Activated CD8-positive, alpha-beta memory T cell treated with anti-CD3 and anti-CD28 coated beads for 48 hours (primary cell): ENCODE measurements around the gene RCVRN.

ENCODE experiments used
- DNase-seq, 3 experiments: peaks; one replicate each; pipeline ENCODE4 v3.0.0-alpha.2; 2020; ENCODE audit warnings: low read depth in 2 of 3, low spot score in 2 of 3

RCVRN gene

DNA sequence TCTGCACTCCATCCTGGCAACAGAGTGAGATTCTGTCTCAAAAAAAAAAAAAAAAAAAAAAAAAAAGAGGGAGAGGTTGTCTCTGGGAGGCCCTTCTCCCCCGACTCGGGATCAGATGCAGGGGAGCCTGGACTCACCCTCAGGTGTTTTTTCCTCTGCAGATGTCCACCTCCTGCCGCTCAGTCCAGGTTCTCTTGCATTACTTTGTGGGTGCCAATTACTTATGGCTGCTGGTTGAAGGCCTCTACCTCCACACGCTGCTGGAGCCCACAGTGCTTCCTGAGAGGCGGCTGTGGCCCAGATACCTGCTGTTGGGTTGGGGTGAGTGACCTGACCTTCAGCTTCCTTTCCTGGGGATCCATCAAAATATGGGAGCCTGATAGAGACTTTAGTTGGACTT, 45.3 kb downstream of the RCVRN start:
- DNase-seq: no peak

DNA sequence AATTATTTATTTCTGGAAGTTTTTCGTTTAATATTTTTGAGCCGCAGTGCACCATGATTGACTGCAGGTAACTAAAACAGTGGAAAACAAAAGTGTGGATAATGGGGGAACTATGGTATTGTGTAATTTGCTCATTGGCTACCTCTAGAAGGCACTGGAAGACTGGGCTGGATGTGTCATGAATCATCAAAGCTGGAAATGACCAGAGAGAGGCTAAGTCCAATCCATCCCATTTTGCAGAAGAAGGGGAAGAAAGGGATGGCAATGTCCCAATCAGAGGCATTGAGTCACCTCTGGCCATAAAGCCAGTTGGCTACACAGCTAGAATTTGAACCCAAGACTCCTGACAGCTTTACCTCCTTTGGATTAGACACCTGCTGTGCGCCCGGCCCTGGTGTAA, 50.0 kb downstream of the RCVRN start:
- no peak for DNase-seq

DNA sequence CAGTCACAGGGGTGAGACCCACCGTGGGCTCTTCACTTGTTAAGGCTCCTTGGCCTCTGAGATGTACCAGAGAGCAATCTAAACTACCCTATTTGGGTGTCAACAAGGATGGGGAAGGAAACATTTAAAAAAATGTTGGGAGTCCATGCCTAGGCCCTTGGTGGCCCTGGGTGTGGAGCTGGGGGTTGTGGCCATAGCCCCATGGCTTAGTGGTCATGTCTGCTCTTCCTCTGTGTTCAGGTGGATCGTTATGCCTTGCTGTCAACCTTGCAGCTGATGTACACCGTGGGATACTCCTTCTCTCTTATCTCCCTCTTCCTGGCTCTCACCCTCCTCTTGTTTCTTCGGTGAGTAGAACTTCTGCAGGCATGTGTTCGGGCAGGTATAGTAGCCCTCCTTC, 50.8 kb downstream of the RCVRN start:
- no peak for DNase-seq

GRCh38 chr17:9850151-9850550, 54.9 kb downstream of the RCVRN start:
- DNase-seq: no peak
